Activated CD4-positive, alpha-beta T cell treated with anti-CD3 and anti-CD28 coated beads, Interleukin-2, Interleukin-6, amounts not matched to agents 100 ng/mL and 50 ng/mL, durations not matched to agents 16 hours and 8 hours (primary cell): ENCODE data around the gene BACH2.

ENCODE experiments used
- DNase-seq: peaks from one replicate; pipeline ENCODE4 v3.0.0-alpha.2; 2020

BACH2 gene

GRCh38 chr6:90020746-90021145 lies 275.9 kb downstream of the BACH2 start:
- no peak for DNase-seq

GRCh38 chr6:90019216-90019615 lies 277.4 kb downstream of the BACH2 start:
- no peak for DNase-seq

GRCh38 chr6:90015883-90016282 lies 280.8 kb downstream of the BACH2 start:
- no peak for DNase-seq

GRCh38 chr6:90008908-90009501 lies 287.6 kb downstream of the BACH2 start:
- peak; percentile 73 for DNase-seq

- peak; percentile 82 for DNase-seq
These were observed 288.3 kb downstream of the BACH2 start for GRCh38 chr6:90008189-90008907.

GRCh38 chr6:90005048-90005827 lies 291.4 kb downstream of the BACH2 start:
- no peak for DNase-seq

GRCh38 chr6:90004511-90004910 lies 292.1 kb downstream of the BACH2 start:
- no peak for DNase-seq

GRCh38 chr6:90003941-90004340 lies 292.7 kb downstream of the BACH2 start:
- DNase-seq: no peak

- no peak for DNase-seq
These were observed 293.4 kb downstream of the BACH2 start for GRCh38 chr6:90003069-90003795.

GRCh38 chr6:90000864-90001731 lies 295.5 kb downstream of the BACH2 start:
- DNase-seq: peak; percentile 78

- DNase-seq: peak; percentile 76
These were observed 296.5 kb downstream of the BACH2 start for GRCh38 chr6:89999945-90000825.

GRCh38 chr6:89999154-89999553 lies 297.5 kb downstream of the BACH2 start:
- peak; percentile 80 for DNase-seq

- no peak for DNase-seq
These were observed 298.9 kb downstream of the BACH2 start for GRCh38 chr6:89997456-89998445.

GRCh38 chr6:89993411-89993810 lies 303.2 kb downstream of the BACH2 start:
- DNase-seq: no peak

- no peak for DNase-seq
These were observed 303.8 kb downstream of the BACH2 start for GRCh38 chr6:89992818-89993217.

- no peak for DNase-seq
These were observed 306.9 kb downstream of the BACH2 start for GRCh38 chr6:89989742-89990141.

- DNase-seq: no peak
These were observed 308.8 kb downstream of the BACH2 start for GRCh38 chr6:89987830-89988229.

- peak; percentile 37 for DNase-seq
These were observed 309.5 kb downstream of the BACH2 start for GRCh38 chr6:89987140-89987539.

GRCh38 chr6:89986650-89987074 lies 310.0 kb downstream of the BACH2 start:
- no peak for DNase-seq
